ENCODE results near the gene RALY.

- no peak for TF ChIP-seq RARB (CRISPR knock-in tag; IDR thresholded peaks at IDR 0.05)
- TF ChIP-seq CREB5 (CRISPR knock-in tag; IDR thresholded peaks at IDR 0.05; ENCODE audit: low read depth): no peak
- TF ChIP-seq ZFP30 (CRISPR knock-in tag; IDR thresholded peaks at IDR 0.05): no peak
Measured at GRCh38 chr20:33981964-33982363, 11.7 kb upstream of the RALY start.
